ENCODE measurements around the gene TLN1. TPM values are rescaled to one million over a fixed set of nuclear protein-coding genes. Genes with fewer than 3 reads are reported as not detected.

Gene TLN1
- total and polyA plus RNA-seq, 2 experiments from 2014 or later = 21.5 to 120 TPM

DNA sequence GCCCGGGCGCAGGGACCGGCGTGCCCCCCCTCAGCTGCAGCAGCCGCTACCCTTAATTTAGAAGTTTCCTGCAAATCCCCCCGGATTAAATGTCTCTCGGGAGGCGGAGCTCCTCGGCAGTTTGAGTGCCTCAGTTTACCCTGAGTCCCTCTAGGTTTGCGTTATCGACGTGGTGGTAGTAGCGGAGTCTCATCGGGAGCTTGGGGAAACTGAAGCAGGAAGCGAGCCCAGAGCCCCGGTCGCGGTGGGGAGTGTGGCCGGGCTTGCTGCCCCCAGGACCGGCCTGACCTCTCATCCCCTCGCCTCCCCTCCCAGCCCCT is 41.7 kb downstream of the TLN1 start:
- peak overlapping the region; percentile 59; the same call in 1 of the 2 replicates for H2AFZ ChIP-seq
- H3K27me3 ChIP-seq (ENCODE audit: insufficient read depth) = no peaks in the 10 kb centered on the region
- peaks cover 10% of the 10 kb centered on the region; the same call in 1 of the 2 replicates for H3K36me3 ChIP-seq (ENCODE audit: insufficient read depth)
- Mint-ChIP-seq H3K36me3 (ENCODE audit: low read depth) (peaks cover 36% of the 10 kb centered on the region), H3K27ac (no peak overlapping the region), H3K4me1 (peaks cover 33% of the 10 kb centered on the region), H3K27me3 (ENCODE audit: insufficient read depth, low read depth, poor library complexity) (peaks cover 3% of the 10 kb centered on the region), H3K4me3 (peak overlapping the region; percentile 95), H3K9me3 (no peaks in the 10 kb centered on the region; the same call in 1 of the 3 replicates)
- 0 out of 2 replicates have a peak, but pooled peaks cover 3% of the 10 kb centered on the region for H3F3A ChIP-seq (replicated peaks; ENCODE audit: low read depth)
- H3K79me2 ChIP-seq (replicated peaks; ENCODE audit: insufficient read depth) = peaks cover 22% of the 10 kb centered on the region
- peaks cover 6% of the 10 kb centered on the region; the same call in 1 of the 2 replicates for H4K20me1 ChIP-seq (replicated peaks; ENCODE audit: insufficient read depth)
- DNase-seq (ENCODE audit: low spot score) (peak; percentile 53), ATAC-seq (peak; percentile 33)
- peak overlapping the region; percentile 94 for H3K4me3 ChIP-seq
- peaks cover 17% of the 10 kb centered on the region; the same call in 1 of the 2 replicates for H3K4me1 ChIP-seq (ENCODE audit: insufficient read depth)
- TF ChIP-seq CREB1 (CRISPR knock-in tag; IDR thresholded peaks at IDR 0.05; ENCODE audit: low read depth) (no peak), POLR2AphosphoS5 (IDR thresholded peaks at IDR 0.05; ENCODE audit: low read depth) (no peak), NANOG (IDR thresholded peaks at IDR 0.05; ENCODE audit: borderline replicate concordance) (no peak), EZH2 (IDR thresholded peaks at IDR 0.05; ENCODE audit: low read depth, unreplicated experiment) (no peak), ZNF331 (CRISPR knock-in tag; IDR thresholded peaks at IDR 0.05; ENCODE audit: low read depth) (no peak), STAT1 (IDR thresholded peaks at IDR 0.05; ENCODE audit: unreplicated experiment) (no peak)
- TF ChIP-seq, protein P1, sequence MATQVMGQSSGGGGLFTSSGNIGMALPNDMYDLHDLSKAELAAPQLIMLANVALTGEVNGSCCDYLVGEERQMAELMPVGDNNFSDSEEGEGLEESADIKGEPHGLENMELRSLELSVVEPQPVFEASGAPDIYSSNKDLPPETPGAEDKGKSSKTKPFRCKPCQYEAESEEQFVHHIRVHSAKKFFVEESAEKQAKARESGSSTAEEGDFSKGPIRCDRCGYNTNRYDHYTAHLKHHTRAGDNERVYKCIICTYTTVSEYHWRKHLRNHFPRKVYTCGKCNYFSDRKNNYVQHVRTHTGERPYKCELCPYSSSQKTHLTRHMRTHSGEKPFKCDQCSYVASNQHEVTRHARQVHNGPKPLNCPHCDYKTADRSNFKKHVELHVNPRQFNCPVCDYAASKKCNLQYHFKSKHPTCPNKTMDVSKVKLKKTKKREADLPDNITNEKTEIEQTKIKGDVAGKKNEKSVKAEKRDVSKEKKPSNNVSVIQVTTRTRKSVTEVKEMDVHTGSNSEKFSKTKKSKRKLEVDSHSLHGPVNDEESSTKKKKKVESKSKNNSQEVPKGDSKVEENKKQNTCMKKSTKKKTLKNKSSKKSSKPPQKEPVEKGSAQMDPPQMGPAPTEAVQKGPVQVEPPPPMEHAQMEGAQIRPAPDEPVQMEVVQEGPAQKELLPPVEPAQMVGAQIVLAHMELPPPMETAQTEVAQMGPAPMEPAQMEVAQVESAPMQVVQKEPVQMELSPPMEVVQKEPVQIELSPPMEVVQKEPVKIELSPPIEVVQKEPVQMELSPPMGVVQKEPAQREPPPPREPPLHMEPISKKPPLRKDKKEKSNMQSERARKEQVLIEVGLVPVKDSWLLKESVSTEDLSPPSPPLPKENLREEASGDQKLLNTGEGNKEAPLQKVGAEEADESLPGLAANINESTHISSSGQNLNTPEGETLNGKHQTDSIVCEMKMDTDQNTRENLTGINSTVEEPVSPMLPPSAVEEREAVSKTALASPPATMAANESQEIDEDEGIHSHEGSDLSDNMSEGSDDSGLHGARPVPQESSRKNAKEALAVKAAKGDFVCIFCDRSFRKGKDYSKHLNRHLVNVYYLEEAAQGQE (IDR thresholded peaks at IDR 0.05; ENCODE audit: unreplicated experiment) = no peak
- TF ChIP-seq, protein P2, sequence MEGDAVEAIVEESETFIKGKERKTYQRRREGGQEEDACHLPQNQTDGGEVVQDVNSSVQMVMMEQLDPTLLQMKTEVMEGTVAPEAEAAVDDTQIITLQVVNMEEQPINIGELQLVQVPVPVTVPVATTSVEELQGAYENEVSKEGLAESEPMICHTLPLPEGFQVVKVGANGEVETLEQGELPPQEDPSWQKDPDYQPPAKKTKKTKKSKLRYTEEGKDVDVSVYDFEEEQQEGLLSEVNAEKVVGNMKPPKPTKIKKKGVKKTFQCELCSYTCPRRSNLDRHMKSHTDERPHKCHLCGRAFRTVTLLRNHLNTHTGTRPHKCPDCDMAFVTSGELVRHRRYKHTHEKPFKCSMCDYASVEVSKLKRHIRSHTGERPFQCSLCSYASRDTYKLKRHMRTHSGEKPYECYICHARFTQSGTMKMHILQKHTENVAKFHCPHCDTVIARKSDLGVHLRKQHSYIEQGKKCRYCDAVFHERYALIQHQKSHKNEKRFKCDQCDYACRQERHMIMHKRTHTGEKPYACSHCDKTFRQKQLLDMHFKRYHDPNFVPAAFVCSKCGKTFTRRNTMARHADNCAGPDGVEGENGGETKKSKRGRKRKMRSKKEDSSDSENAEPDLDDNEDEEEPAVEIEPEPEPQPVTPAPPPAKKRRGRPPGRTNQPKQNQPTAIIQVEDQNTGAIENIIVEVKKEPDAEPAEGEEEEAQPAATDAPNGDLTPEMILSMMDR (conservative IDR thresholded peaks at IDR 0.05; ENCODE audit: low read depth in 2 of 2) = no peak
- TF ChIP-seq, protein P3, sequence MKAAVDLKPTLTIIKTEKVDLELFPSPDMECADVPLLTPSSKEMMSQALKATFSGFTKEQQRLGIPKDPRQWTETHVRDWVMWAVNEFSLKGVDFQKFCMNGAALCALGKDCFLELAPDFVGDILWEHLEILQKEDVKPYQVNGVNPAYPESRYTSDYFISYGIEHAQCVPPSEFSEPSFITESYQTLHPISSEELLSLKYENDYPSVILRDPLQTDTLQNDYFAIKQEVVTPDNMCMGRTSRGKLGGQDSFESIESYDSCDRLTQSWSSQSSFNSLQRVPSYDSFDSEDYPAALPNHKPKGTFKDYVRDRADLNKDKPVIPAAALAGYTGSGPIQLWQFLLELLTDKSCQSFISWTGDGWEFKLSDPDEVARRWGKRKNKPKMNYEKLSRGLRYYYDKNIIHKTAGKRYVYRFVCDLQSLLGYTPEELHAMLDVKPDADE (IDR thresholded peaks at IDR 0.05) = no peak
- TF ChIP-seq, protein P4, sequence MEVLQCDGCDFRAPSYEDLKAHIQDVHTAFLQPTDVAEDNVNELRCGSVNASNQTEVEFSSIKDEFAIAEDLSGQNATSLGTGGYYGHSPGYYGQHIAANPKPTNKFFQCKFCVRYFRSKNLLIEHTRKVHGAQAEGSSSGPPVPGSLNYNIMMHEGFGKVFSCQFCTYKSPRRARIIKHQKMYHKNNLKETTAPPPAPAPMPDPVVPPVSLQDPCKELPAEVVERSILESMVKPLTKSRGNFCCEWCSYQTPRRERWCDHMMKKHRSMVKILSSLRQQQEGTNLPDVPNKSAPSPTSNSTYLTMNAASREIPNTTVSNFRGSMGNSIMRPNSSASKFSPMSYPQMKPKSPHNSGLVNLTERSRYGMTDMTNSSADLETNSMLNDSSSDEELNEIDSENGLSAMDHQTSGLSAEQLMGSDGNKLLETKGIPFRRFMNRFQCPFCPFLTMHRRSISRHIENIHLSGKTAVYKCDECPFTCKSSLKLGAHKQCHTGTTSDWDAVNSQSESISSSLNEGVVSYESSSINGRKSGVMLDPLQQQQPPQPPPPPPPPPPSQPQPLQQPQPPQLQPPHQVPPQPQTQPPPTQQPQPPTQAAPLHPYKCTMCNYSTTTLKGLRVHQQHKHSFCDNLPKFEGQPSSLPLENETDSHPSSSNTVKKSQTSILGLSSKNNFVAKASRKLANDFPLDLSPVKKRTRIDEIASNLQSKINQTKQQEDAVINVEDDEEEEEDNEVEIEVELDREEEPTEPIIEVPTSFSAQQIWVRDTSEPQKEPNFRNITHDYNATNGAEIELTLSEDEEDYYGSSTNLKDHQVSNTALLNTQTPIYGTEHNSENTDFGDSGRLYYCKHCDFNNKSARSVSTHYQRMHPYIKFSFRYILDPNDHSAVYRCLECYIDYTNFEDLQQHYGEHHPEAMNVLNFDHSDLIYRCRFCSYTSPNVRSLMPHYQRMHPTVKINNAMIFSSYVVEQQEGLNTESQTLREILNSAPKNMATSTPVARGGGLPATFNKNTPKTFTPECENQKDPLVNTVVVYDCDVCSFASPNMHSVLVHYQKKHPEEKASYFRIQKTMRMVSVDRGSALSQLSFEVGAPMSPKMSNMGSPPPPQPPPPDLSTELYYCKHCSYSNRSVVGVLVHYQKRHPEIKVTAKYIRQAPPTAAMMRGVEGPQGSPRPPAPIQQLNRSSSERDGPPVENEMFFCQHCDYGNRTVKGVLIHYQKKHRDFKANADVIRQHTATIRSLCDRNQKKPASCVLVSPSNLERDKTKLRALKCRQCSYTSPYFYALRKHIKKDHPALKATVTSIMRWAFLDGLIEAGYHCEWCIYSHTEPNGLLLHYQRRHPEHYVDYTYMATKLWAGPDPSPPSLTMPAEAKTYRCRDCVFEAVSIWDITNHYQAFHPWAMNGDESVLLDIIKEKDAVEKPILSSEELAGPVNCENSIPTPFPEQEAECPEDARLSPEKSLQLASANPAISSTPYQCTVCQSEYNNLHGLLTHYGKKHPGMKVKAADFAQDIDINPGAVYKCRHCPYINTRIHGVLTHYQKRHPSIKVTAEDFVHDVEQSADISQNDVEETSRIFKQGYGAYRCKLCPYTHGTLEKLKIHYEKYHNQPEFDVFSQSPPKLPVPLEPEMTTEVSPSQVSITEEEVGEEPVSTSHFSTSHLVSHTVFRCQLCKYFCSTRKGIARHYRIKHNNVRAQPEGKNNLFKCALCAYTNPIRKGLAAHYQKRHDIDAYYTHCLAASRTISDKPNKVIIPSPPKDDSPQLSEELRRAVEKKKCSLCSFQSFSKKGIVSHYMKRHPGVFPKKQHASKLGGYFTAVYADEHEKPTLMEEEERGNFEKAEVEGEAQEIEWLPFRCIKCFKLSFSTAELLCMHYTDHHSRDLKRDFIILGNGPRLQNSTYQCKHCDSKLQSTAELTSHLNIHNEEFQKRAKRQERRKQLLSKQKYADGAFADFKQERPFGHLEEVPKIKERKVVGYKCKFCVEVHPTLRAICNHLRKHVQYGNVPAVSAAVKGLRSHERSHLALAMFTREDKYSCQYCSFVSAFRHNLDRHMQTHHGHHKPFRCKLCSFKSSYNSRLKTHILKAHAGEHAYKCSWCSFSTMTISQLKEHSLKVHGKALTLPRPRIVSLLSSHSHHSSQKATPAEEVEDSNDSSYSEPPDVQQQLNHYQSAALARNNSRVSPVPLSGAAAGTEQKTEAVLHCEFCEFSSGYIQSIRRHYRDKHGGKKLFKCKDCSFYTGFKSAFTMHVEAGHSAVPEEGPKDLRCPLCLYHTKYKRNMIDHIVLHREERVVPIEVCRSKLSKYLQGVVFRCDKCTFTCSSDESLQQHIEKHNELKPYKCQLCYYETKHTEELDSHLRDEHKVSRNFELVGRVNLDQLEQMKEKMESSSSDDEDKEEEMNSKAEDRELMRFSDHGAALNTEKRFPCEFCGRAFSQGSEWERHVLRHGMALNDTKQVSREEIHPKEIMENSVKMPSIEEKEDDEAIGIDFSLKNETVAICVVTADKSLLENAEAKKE (CRISPR knock-in tag; IDR thresholded peaks at IDR 0.05) = no peak
- no peaks in the 10 kb centered on the region for H3K9me2 ChIP-seq (ENCODE audit: insufficient read depth)
- H3K4me2 ChIP-seq = peak overlapping the region; percentile 96
- H3K27ac ChIP-seq (ENCODE audit: low read depth) = peak overlapping the region; percentile 50; the same call in 1 of the 2 replicates
